ENCODE measurements around the gene PDCD7. TPM values are rescaled to one million over a fixed set of nuclear protein-coding genes. Genes with fewer than 3 reads are reported as not detected.
"Not testable (repeated sequence)": the region's sequence is repeated elsewhere in the genome, so short reads cannot be mapped to it uniquely, and the experiment has no call there.

PDCD7 gene
- total RNA-seq, 1 donor from 2014 or later = 34.5 TPM

DNA sequence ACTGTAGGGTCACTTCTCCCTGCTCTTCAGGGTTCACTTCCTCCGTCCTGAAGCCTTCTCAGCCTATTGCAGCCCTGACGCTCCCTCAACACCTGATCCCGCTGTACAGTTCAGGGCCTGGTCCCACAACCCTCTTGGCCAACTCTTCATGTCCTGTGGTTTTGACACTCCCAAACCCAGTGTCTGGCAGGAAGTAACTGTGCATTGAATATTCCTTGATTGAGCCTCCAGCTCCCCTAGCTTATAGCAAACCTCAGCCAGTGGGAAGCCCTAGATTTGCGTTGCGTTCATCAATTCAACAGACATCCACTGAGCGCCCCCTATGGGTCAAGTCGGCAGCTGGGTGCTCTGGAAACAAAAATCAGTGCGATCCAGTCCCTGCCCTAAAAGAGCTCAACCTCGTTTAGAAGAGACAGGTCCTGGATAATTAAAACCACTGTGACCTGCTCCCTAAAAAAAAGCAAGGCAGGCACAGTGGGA is 32.2 kb downstream of the PDCD7 start:
- Mint-ChIP-seq H3K36me3 (peaks cover 35% of the 10 kb centered on the region), H3K4me3 (no peak overlapping the region), H3K27ac (peak overlapping the region; percentile 14), H3K4me1 (peaks cover 4% of the 10 kb centered on the region), H3K27me3 (ENCODE audit: low read depth) (no peaks in the 10 kb centered on the region), H3K9me3 (no peaks in the 10 kb centered on the region)
- peak in 1 of 2 experiments; percentile 76 for DNase-seq (ENCODE audit: low spot score in 2 of 2, unreplicated experiment in 2 of 2)
- TF ChIP-seq, protein P1, sequence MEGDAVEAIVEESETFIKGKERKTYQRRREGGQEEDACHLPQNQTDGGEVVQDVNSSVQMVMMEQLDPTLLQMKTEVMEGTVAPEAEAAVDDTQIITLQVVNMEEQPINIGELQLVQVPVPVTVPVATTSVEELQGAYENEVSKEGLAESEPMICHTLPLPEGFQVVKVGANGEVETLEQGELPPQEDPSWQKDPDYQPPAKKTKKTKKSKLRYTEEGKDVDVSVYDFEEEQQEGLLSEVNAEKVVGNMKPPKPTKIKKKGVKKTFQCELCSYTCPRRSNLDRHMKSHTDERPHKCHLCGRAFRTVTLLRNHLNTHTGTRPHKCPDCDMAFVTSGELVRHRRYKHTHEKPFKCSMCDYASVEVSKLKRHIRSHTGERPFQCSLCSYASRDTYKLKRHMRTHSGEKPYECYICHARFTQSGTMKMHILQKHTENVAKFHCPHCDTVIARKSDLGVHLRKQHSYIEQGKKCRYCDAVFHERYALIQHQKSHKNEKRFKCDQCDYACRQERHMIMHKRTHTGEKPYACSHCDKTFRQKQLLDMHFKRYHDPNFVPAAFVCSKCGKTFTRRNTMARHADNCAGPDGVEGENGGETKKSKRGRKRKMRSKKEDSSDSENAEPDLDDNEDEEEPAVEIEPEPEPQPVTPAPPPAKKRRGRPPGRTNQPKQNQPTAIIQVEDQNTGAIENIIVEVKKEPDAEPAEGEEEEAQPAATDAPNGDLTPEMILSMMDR (IDR thresholded peaks at IDR 0.05; ENCODE audit: unreplicated experiment) = peak; percentile 77

GRCh38 chr15:65100442-65100841 is 33.2 kb downstream of the PDCD7 start:
- Mint-ChIP-seq H3K36me3 (peaks cover 25% of the 10 kb centered on the region), H3K9me3 (no peaks in the 10 kb centered on the region), H3K4me1 (peaks cover 4% of the 10 kb centered on the region), H3K27ac (no peak overlapping the region), H3K4me3 (no peak overlapping the region), H3K27me3 (ENCODE audit: low read depth) (no peaks in the 10 kb centered on the region)
- DNase-seq (ENCODE audit: low spot score in 2 of 2, unreplicated experiment in 2 of 2) = no peak
- TF ChIP-seq, protein P1 (IDR thresholded peaks at IDR 0.05; ENCODE audit: unreplicated experiment) = no peak

DNA sequence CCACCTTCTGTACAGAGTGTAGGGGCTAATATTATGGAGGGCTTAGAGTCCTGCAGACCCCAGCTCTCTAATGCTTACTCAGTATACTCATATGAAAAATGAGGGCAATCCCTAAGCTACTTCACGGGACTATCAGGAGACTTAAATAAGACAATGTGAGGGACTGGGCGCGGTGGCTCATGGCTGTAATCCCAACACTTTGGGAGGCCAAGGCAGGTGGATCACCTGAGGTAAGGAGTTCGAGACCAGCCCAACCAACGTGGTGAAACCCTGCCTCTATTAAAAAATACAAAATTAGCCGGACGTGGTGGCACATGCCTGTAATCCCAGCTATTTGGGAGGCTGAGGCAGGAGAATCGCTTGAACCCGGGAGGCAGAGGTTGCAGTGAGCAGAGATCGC is 33.8 kb downstream of the PDCD7 start:
- not testable (repeated sequence) for DNase-seq (ENCODE audit: low spot score in 2 of 2, unreplicated experiment in 2 of 2); H3K4me1 Mint-ChIP-seq; H3K27ac Mint-ChIP-seq; H3K4me3 Mint-ChIP-seq; H3K27me3 Mint-ChIP-seq (ENCODE audit: low read depth); H3K9me3 Mint-ChIP-seq
- H3K36me3 Mint-ChIP-seq = peaks cover 20% of the 10 kb centered on the region

- H3K4me1 Mint-ChIP-seq = peaks cover 4% of the 10 kb centered on the region
- H3K27ac Mint-ChIP-seq = no peak overlapping the region
- no peaks in the 10 kb centered on the region for H3K27me3 Mint-ChIP-seq (ENCODE audit: low read depth)
- H3K9me3 Mint-ChIP-seq = no peaks in the 10 kb centered on the region
- no peak overlapping the region for H3K4me3 Mint-ChIP-seq
- TF ChIP-seq, protein P1 (IDR thresholded peaks at IDR 0.05; ENCODE audit: unreplicated experiment) = no peak
- DNase-seq (ENCODE audit: low spot score in 2 of 2, unreplicated experiment in 2 of 2) = no peak
- peaks cover 20% of the 10 kb centered on the region for H3K36me3 Mint-ChIP-seq
Observed at GRCh38 chr15:65099336-65099735, 34.3 kb downstream of the PDCD7 start.

DNA sequence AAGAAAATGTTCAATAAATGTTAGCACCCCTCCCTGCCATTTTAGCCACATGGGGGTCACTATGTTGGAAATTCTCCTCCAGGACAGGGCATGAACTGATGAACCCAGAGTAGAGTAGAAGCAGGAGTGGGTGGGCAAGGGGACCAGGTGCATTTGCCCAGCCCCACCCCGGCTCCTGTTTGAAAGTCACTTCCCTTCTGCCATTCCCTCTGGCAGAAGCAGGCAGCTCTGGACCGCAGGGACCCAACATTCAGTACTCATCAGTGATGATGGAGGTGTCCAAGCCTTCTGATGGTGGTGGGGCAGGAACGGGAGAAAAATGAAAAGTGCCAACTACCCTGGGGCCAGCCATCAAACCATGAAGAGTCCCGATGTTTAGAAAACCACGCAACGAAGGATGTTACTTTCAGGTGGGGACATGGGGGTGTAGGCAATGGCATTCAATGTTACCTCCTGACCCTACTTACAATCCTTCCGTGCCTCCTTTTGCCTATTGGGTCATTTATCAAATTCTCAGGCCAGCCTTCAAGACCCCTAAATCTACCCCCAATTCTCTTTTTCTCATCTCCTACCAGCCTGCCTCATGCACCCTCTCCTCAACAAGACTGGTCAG is 35.9 kb downstream of the PDCD7 start:
- no peak overlapping the region for H3K4me3 Mint-ChIP-seq
- no peak for DNase-seq (ENCODE audit: low spot score in 2 of 2, unreplicated experiment in 2 of 2)
- H3K27ac Mint-ChIP-seq = no peak overlapping the region
- H3K36me3 Mint-ChIP-seq = peaks cover 20% of the 10 kb centered on the region
- H3K9me3 Mint-ChIP-seq = no peaks in the 10 kb centered on the region
- TF ChIP-seq, protein P1 (IDR thresholded peaks at IDR 0.05; ENCODE audit: unreplicated experiment) = no peak
- no peaks in the 10 kb centered on the region for H3K27me3 Mint-ChIP-seq (ENCODE audit: low read depth)
- peaks cover 4% of the 10 kb centered on the region for H3K4me1 Mint-ChIP-seq

DNA sequence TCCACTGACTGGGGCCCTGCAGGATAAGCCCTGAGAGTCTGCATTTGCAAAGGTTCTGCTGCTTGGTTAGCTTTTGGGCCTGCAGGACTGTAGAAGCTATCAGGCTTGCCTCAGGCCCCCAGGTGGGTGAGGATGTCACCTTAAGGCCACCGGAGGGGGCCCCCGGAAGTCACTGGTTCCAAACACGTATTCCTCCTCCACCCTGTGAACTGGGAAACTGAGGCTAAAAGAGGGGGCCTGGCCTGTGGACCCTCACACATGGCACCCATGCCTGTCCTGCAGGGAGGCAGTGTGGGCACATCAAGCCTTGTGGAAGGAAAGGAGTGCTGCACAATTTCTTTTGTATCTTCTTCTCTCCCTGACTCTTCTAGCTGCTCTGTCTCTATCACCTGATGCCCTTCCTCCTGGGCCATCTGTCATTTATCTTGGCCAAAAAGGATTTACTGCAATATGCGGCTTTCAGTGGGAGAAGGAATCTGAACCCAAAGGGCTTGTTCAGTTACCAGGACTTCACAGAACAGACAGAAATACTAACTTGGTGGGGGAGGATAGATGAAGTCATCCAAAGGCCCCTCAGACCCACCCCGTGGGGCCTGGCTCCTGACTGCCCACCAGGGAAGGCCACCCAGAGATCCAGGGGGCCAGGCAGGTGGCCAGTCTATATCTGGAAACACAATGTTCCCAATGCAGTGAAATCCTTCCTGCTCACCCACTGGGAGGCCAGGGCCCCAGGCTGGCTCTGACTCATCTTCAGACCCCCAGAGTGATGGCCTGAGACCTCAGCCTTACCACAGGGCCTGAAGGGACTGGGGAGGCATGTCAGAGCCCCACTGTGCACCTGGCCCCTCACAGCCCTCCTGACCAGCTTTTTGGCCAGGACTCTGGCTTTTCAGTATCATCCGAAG is 36.9 kb downstream of the PDCD7 start:
- Mint-ChIP-seq H3K4me1 (peaks cover 4% of the 10 kb centered on the region), H3K36me3 (peaks cover 20% of the 10 kb centered on the region), H3K4me3 (no peak overlapping the region), H3K27ac (no peak overlapping the region), H3K27me3 (ENCODE audit: low read depth) (no peaks in the 10 kb centered on the region), H3K9me3 (no peaks in the 10 kb centered on the region)
- DNase-seq (ENCODE audit: low spot score in 2 of 2, unreplicated experiment in 2 of 2) = no peak
- TF ChIP-seq, protein P1 (IDR thresholded peaks at IDR 0.05; ENCODE audit: unreplicated experiment) = no peak

Data from mesothelial cell of epicardium (in vitro differentiated cells).